Activated CD8-positive, alpha-beta memory T cell treated with anti-CD3 and anti-CD28 coated beads for 48 hours (primary cell): Measurements from ENCODE around the gene SVIL.
A peak's percentile ranks its signal among the peaks of the same experiment; 100 is the strongest.
"Not testable (repeated sequence)": the region's sequence is repeated elsewhere in the genome, so short reads cannot be mapped to it uniquely, and the experiment has no call there.

Experiments
- DNase-seq, 3 experiments: peaks; one replicate each; pipeline ENCODE4 v3.0.0-alpha.2; 2020; ENCODE audit warnings: low read depth in 2 of 3, low spot score in 2 of 3

SVIL gene

GRCh38 chr10:29491918-29492317, 142.9 kb downstream of the SVIL start:
- no peak for DNase-seq

DNA sequence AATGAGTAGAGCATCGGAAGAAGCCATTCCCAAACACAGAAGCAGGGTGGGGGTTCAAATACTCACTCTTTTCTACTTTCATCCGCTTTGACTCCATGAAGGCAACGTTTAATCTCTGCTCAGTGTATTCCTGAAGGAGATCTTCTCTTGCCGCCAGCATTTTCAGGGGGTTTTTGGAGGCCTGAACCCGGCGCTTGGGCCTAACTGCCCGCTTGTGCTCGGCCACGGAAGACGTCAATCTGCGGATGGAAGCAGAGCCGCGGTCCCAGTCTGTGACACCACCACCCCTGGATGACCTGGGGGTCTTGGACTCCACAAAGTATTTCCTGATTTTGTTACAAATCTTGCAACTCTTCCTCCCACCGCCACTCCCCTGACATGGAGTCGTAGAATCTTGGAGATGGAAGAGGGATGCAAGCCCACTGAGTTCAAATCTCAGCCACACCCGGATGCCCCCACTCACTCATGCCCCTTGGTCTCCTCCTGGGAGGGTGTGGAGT, 143.9 kb downstream of the SVIL start:
- not testable (repeated sequence) for DNase-seq

DNA sequence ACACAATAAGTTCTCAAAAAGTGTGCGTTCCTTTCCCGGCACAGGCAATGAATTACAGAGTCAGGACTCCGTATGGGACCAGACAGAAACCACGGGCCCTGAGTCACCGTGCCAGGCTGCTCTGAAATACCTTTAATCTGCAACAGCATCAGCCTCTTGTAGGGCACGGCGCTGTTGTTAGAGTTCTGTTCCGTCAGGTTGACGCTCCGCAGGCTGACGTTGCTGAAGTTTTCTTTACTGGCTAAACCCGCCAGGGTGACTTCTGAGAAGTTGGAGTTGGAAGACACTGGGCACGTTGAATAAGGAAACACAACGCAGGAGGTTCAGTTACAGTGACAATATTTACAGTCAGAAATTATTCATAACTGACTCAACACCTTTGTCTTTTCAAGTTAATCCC, 146.3 kb downstream of the SVIL start:
- not testable (repeated sequence) for DNase-seq

GRCh38 chr10:29487884-29488266, 146.9 kb downstream of the SVIL start:
- DNase-seq, result not testable (repeated sequence)

GRCh38 chr10:29487032-29487883, 147.5 kb downstream of the SVIL start:
- not testable (repeated sequence) for DNase-seq

DNA sequence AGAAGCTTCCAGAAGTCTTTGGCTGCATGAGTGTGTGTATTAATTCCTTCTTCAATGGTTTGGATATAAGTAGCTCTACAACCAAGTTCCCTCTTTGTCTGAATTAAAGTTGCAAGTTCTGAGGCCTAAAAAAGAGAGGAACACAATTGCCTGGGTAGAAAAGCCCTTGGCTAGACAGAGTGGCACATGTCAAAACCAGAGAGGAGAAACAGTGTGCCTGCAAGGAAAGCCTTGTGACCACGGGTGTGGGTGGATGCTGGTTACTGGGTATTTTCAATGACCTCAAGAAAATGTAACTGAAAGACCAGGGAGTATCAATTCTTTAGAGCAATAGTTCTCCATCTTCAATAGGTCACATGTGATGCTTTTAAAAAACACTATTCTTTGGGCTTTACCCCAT, 148.3 kb downstream of the SVIL start:
- DNase-seq, result no peak

DNA sequence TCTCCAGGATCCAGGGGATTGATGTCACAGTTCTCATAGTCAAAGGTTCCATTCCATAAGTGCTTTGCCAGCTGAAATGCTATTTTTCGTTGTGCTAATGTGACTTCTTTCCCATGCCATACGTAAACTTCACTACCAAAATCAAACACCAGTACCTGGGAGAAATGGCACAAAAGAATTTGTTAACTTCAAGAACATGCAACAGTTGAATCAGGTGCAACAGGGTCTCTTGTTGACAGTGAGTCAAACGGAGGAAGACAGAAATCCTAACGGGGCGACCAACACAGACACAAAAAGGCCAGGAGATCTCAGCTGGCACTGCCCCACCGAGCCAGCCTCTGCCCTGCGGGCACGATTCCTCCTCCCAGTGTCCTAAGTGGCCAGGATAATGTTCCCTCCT, 150.1 kb downstream of the SVIL start:
- not testable (repeated sequence) for DNase-seq

GRCh38 chr10:29482591-29483431, 152.0 kb downstream of the SVIL start:
- peak in 1 of 3 experiments; percentile 21 for DNase-seq

DNA sequence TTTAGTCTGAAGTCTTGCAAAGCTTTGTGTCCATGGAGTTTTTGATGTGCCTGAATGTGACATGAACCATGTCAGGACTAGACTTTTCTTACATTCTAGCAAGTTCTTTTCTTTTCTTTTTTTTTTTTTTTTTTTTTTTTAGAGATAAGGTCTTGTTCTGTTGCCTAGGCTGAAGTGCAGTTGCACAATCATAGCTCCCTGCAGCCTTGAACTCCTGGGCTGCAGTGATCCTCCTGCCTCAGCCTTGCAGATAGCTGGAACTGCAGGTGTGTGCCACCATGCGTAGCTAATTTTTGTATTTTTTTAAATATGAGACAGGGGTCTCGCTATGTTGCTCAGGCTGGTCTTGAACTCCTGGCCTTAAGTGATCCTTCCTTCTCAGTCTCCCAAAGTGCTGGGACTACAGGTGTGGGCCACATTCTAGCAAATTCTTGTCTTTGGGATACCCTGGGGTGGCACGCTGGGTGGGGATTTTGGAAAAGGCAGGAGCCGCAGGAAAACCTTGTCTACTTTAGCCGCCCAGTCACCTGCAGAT, 152.8 kb downstream of the SVIL start:
- no peak for DNase-seq

DNA sequence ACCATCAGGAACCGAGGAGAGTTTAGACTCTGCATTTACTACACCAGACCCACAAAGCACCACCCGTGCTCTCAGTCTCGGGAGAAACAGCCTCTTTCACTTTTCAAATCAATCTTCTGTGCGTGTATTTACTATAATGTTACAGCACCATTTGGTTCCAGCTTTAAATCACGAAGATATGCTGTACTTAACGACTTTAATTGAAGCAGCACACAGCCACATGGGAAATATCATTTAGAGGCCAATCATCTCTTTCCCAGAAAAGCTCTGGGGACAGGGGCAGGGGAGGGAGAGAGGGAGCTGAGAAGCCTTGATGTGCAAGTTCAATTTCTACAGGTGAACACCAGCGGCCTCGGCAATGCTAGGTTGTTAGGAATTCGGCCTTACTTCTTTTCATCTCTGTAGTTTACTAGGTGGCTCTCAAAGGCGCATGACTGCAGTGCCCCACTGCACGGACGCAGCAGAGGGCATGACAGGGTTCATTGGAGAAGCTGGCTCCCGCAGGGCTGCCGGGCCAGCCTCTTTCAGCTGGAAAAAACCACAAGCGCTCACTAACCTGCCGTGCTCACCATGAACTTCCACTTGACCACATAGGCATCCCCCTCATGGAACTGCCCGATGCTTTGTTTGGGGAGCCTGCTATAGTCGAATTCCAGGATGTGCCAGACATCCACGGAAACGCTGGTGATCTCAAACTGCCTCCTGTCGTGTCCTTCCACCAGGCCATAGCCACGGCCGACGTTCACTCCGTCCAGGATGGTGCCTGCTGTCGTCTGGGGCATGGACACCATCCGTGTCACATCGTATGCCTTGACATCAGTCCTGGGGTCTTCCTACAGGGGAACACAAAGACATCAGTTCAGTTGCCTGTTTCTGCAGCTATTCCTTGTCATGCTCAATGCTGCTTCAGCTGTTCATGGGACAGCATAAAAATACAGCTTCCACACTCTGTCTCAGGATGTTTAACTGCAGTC, 154.5 kb downstream of the SVIL start:
- DNase-seq, result no peak

DNA sequence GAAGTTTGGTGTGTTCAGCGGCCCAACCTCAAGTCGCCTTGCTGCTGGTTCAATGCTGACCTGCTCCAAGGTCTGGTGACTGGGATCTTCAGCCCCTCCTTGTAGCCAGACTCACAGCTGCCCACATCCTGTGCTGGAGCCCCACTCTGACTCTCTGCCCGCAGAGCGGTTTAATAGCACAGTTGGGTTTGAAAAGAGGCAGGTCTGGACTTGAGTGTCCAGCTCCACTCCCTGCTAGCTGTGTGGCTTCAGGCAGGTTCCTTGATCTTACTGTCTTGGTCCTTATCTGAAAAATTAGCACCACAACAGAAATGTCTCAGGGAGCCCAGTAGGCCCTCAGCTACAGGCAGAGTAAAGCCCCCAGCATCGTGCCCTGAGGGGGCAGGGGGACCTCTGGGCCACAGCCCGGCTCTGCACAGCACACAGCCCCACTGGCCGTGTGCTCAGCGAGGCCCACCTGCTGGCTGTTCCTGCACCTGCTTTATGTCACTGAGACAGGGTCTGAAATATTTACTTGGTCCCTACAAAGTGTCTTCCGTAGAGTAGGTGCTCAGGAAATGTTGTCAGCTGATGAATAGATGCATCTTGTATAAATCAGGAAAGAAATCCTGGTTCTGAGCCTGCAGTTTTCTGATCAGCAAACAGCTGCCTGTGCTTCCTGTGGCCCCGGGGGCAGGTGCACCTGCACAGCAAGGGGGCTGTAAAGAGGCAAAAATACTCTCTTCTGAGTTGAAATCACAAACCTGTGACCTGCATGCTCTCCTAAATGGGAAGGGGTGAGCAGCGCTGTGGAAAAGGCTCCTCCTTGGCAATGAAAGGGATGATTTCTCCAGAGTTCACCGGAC, 155.5 kb downstream of the SVIL start:
- no peak for DNase-seq

- no peak for DNase-seq
Measured at GRCh38 chr10:29473406-29474100, 161.2 kb downstream of the SVIL start.

DNA sequence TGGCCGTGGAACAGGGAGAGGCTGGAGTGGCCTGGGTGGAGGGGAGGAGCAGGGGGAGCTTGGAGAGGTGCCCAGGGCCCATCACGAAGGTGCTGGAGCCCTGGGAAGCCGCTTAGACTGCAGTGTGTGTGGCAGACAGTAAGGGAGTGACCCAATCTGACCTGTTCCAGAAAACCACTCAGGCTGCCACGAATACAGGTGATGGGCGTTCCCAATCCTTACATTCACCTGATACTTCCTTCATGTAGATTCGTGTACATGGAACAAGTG, 161.7 kb downstream of the SVIL start:
- DNase-seq, result no peak

GRCh38 chr10:29472301-29473086, 162.3 kb downstream of the SVIL start:
- no peak for DNase-seq

GRCh38 chr10:29471544-29471859, 163.3 kb downstream of the SVIL start:
- DNase-seq, result no peak

- DNase-seq, result no peak
Measured at GRCh38 chr10:29470843-29471543, 163.8 kb downstream of the SVIL start.

DNA sequence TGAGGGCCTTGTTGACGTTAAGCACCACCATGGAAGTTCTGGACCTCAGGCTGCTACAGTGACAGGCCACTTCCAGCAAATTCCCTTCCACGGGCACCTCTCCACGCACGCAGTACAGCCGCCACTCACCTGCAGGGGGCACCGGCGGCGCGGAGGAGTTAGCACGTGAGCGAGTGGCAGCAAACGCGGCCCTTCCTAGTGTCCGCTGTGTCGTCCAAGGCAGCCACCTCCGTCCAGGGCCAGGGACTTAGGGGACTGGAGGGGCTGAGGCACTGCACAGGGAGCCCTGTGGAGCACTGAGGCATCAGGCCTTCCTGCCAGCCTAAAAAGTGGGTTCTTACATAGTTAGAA, 164.4 kb downstream of the SVIL start:
- DNase-seq, result no peak
